CD4-positive, alpha-beta T cell treated with Interferon alpha-2 for 1 hour (primary cell): Measurements from ENCODE around the gene AGPAT3.
A peak's percentile ranks its signal among the peaks of the same experiment; 100 is the strongest.
"Not testable (repeated sequence)": the region's sequence is repeated elsewhere in the genome, so short reads cannot be mapped to it uniquely, and the experiment has no call there.

Experiments
- DNase-seq, 2 donors: peaks; one replicate each; pipeline ENCODE4 v3.0.0-alpha.2; 2020 to 2022

The AGPAT3 gene

GRCh38 chr21:43864962-43865539, at the start of gene AGPAT3:
Gene AGPAT3, plus strand, starts transcription at chr21:43865223. Its CDS starts 94,459 bp downstream, at chr21:43959682.
- DNase-seq: peak in 1 of 2 donors; percentile 54

- no peak for DNase-seq
These were observed 49.0 kb upstream of the AGPAT3 start for GRCh38 chr21:43815991-43816390.

GRCh38 chr21:43816611-43817071, 48.4 kb upstream of the AGPAT3 start:
- DNase-seq: no peak

DNA sequence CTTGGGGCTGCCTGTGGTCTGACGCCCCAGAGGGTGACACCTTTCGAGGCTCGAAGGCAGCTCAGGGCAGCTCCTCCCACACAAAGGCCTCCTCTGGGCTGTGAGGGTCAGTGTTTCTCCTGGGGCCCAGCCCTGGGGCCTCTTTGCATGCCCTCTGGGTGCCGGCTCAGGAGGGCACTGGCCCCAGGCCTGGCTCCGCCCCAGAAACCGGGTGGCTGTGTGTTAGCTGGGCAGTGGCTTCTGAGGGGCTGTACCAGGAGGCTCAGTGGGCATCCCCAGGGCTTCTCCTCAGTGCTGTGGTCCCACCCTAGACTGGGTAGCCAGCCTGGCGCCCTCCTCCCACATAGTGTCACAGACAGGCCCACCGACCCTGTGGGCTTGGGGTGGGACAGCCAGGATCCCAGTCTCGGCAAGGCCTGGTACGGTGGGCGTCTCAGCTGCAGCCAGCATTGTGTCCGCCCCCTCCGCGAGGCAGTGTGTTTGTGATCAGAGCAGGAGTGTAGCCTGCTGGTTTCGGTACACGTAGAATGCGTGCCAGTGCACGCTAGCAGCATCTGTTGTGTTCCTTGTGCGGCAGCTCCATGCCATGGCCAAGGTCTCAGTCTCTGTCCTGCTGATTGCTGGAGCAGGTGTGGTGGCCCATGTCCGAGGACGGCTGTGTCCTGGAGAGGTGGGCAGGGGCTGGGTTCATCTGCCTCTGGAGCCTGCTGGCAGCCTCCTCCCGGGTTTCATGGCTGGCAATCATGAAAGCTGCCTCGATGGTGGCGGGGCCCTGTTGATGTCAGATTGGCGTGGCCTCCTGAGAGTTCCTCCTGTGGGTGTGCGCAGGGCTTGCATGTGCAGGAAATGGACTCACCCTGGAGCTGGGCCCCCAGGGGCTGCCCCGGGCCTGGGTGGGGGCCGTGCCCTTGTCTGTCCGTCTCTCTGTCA, 47.6 kb upstream of the AGPAT3 start:
- no peak for DNase-seq

- no peak for DNase-seq
These were observed 46.3 kb upstream of the AGPAT3 start for GRCh38 chr21:43818685-43819084.

- DNase-seq: no peak
These were observed 45.3 kb upstream of the AGPAT3 start for GRCh38 chr21:43819511-43820405.

DNA sequence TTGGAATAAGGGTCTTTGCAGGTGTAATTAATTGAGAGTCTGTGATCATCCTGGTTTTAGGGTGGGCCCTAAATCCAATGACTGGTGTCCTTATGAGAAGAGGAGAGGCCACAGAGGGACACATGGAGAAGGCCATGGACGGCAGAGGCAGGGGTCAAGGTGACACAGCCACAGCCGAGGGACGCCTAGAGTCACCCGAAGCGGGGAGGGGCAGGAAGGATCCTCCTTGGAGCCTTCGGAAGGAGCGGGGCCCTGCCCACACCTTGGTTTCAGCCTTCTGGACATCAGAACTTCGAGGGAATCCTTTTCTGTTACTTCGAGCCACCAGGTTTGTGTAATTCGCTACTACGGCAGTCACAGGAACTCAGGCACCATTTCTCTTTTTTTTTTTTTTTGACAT, 44.6 kb upstream of the AGPAT3 start:
- no peak for DNase-seq

- not testable (repeated sequence) for DNase-seq
These were observed 42.9 kb upstream of the AGPAT3 start for GRCh38 chr21:43822166-43822565.

- not testable (repeated sequence) for DNase-seq
These were observed 42.3 kb upstream of the AGPAT3 start for GRCh38 chr21:43822741-43823140.

DNA sequence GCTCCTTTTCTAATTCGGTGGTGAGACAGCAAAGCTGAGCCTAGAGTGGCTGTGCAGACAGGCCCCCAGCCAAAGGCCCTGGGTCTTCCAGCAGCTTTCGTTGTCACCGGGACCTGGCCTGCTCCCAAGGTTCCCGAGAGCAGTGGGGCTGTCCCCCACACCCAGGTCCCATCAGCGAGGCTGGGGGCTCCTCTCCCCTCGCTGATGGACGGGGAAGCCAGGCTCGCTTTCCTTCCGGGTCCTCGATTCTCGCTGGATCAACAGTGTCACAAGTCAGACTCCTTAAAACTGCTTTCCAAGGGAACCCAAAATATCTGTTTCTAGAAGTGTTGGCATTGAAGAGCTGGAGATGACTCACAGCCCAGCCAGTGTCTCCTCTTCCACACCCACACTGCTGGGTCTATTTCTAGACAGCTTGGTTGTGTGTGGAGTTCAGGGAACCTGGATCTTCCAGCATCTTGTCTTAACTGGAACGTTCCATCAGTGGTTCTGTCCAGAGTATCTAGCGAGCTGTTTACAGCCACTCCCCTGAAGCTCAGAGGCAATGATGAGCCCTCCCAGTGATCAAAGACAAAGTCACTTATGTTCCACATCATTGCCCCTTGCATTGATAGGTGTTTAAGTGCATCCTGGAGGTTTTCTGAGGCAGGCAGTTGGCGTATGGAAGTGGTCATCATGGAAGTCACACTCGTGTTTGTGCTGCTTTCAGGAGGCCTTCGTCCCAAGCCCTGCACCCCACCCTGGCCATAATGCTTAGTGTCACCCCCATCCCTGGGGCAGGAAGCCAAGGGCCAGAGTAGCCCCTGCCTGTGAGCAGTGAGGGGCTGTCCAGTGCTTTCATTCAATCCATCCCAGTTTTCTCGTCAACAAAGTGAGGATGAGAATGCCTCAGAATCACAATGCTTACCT, 40.4 kb upstream of the AGPAT3 start:
- DNase-seq: no peak

GRCh38 chr21:43825242-43825935, 39.6 kb upstream of the AGPAT3 start:
- no peak for DNase-seq

DNA sequence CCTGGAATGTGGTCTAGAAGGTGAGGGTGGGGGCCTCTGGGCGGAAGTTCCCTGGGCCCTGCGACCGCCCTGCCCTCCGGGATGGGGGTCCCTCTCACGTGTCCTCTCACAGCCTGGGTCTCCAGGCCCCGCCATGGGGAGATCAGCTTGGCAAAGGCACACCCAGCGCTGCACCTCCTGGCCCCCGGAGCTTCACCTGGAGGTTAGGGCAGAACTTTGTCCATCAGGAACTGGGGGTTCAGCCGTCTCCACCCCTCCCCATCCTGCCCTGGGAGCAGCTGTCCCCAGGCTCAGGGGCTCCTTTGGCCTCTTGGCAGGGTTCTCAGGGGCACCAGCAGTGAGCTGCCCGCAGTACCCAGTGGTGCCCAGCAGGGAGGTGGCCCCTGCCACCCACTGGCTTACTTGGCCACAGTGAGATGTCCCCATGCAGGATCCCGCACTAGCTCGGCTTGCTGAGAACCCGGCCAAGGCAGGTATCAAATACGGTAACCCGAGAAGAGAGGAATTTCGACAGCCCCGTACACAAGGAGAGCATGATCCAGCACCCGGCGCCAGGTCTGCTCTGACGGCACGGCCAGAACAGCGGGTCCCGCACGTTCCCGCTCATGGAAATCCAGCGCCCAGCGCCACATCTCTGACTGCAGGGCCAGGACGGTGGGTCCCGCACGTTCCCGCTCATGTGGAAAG, 38.9 kb upstream of the AGPAT3 start:
- no peak for DNase-seq

DNA sequence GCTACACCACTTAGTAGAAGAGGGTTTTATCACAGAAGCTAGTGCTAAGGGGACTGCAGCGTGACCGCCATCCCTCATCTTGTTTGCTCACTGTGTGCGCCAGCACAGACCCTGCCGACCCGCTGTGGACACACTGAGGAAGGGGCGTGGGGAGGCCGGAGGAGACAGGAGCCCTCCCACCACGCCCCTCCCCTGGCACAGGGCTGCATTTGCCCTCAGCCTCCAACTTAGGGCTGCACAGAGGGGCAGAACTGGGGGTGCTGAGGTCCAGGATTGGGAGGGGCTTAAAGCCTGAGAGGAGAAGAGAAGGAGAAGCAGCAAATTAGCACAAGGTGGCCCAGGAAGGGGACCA, 38.4 kb upstream of the AGPAT3 start:
- no peak for DNase-seq

GRCh38 chr21:43827015-43827611, 37.9 kb upstream of the AGPAT3 start:
- no peak for DNase-seq

- no peak for DNase-seq
These were observed 35.9 kb upstream of the AGPAT3 start for GRCh38 chr21:43829161-43829560.

DNA sequence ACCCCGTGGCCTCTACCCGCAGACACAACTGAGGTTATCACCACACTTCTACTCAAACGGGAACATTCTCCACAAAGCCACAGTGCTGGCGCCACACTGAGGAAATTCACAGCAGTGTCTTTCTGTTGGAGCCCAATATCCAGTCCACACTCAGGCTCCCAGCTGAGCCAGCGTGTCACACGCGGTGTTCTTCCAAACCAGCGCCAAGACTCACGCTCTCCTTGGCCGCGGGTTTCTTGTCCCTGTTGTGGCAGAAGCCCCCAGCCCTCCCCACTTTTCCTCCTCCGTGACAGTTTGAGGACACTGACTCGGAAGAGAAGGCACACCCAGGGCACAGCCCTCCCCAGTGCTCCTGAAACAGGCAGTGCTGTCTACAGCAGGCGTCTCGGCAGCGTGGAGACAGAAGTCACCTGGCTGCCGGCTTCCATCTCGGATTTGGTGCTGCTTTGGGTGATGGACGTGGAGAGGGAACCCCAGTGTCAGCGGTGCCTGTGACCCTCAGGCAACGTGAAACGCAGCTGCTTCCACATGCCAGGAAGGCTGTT, 35.4 kb upstream of the AGPAT3 start:
- no peak for DNase-seq

- no peak for DNase-seq
These were observed 32.9 kb upstream of the AGPAT3 start for GRCh38 chr21:43832158-43832550.

- DNase-seq: no peak
These were observed 32.4 kb upstream of the AGPAT3 start for GRCh38 chr21:43832648-43833047.

GRCh38 chr21:43834146-43834905, 30.7 kb upstream of the AGPAT3 start:
- no peak for DNase-seq
